Measurements from ENCODE around the gene PRIM1.
"Not testable (repeated sequence)": the region's sequence is repeated elsewhere in the genome, so short reads cannot be mapped to it uniquely, and the experiment has no call there.

PRIM1 gene

DNA sequence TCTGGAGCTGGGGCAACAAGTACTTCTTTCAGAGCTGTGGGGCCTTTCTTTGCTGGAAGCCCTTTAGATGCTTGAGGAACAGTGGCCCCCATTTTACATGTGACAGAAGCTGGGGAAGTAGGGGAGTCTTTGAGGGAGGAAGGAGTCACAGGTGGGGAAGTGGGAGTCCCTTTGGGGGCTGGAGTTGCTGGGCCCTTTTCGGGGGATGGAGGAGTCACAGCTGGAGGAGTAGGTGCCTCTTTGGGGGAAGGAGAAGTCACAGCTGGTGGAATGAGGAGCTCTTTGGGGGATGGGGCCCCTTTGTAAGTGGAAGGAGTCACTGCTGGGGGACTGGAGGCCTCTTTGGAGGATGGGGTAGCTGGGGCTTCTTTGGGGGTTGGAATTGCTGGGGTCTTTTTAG, 35.7 kb downstream of the PRIM1 start:
- DNase-seq, result no peak

DNA sequence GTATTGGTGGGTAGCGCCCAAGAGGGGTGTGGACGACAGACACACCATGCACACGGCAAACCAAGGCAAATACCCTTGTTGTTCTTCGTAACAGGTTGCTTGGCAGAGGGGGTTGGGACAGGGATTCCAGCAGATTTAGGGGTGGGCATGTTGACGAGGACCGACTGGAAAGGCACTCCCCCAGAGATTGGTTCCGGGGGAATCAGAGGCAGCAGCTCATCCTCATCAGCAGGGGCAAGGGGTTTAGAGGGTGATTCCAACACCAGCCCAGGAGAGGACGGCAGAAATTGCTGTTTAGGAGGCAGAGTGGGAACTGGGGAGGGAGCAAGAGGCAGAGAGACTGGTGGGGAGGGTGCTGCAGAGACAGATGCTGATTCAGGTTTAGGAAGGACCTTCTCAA, 36.3 kb downstream of the PRIM1 start:
- no peak for DNase-seq

- no peak for DNase-seq
Measured at GRCh38 chr12:56714431-56714929, 37.6 kb downstream of the PRIM1 start.

- no peak for DNase-seq
Measured at GRCh38 chr12:56713345-56713744, 38.8 kb downstream of the PRIM1 start.

DNA sequence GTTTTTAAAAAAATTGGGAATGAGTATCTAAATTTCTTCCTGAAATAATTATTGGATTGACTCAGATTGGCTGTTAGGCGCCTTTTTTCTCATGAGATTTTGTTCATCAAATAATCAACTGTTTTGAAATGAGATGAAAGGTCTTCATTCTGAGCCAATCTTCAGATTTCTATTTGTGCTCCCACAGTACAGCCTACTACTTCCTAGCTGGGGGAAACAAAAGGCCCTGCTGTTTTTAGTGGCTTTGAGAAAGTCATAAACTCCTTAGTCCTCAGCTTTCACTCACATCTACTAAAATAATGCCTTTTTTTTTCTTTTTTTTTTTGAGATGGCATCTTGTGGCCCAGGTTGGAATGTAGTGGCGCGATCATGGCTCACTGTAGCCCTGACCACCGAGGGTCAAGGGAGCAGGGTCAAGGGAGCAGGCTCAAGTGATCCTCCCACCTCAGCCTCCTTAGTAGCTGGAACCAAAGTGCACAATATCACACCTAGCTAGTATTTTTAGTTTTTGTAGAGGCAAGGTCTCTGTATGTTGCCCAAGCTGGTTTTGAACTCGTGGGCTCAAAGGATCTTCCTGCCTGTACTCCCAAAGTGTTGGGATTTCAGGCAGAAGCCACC, 42.3 kb downstream of the PRIM1 start:
- DNase-seq, result no peak

- DNase-seq, result not testable (repeated sequence)
Measured at GRCh38 chr12:56704522-56704921, 47.6 kb downstream of the PRIM1 start.

DNA sequence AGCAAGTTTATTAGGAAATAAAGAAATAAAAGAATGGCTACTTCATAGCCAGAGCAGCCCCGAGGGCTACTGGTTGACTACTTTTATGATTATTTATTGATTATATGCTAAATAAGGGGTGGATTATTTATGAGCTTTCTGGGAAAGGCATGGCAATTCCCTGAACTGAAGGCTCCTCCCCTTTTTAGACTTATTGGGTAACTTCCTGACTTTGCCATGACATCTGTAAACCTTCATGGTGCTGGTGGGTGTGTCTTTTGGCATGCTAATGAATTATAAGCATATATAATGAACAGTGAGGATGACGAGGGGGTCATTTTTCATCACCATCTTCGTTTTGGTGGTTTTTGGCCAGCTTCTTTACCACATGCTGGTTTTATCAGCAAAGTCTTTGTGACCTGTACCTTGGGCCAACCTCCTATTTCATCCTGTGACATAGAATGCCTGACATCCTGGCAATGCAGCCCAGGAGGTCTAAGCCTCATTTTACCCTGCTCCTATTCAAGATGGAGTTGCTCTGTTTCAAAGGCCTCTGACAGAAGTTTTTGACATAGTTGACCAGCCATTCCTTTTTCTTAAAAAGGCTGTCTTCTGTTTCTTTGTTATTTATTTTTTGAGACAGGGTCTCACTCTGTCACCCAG, 53.0 kb downstream of the PRIM1 start:
- DNase-seq, result no peak

GRCh38 chr12:56695327-56696101, 56.6 kb downstream of the PRIM1 start:
- DNase-seq, result no peak

DNA sequence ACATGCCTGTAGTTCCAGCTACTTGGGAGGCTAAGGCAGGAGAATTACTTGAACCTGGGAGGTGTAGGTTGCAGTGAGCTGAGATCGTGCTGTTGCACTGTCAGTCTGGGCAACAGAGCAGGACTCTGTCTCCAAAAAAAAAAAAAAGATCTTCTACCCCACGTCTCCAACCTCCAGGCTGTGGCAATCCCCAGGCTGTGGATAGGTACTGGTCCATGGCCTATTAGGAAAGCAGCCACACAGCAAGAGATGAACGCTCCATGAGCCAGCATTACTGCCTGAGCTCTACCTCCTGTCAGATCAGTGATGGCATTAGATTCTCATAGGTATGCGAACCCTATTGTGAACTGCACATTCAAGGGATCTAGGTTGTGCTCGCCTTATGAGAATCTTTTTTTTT, 58.0 kb downstream of the PRIM1 start:
- DNase-seq, result no peak

DNA sequence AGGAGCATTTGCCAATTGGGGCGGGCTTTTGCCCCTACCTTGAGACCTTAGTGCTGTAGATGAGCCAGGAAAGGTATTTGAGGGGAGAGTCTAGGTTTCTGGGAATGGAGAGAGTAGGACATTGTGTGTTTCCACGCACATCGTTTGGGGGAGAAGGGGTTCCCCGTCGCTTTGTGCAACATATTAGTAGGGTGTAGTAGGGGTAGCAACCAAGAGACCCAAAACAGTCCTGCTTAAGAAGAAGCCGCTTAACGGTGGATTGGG, 63.3 kb downstream of the PRIM1 start:
- DNase-seq, result no peak

DNA sequence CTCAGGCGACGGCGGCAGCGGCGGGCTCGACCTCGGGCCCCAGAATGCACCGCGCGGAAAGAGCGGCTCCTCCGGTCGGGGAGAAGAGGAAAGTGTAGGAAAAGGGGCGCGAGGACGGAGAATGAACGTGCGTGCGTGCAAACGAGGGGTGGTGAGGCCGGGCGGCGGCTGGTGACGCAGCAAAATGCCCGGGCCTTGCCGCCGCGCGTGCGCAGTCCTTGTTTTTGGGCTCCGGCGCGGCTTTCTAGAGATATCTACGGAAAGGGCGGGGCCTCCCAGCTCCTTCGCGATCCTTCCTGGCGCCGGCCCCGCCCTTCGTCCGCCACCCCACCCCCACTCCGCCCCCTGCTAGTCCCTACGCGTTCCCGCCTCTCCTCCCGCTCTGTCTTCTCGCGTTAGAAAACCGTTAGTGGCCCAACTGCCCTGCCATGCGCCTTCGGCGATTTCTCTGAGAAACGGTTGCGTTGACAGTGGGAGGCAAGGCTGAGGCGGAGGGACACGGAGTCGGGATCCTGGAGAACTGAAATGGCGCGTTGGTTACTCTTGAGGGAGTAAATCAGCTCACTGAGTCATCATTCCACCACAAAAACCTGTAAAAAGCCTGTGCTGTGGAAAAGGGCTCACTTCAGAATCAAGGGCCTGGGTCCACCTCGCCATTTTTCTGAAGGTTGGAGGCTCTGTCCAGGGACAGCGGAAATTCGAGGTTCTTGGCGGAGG, 63.8 kb downstream of the PRIM1 start, which contains the start of gene PTGES3:
TSS of gene PTGES3 (minus strand) at position 156 of the 717 bp plus-strand sequence. CDS start 285 bp downstream, outside the sequence.
- DNase-seq, result peak; percentile 98

DNA sequence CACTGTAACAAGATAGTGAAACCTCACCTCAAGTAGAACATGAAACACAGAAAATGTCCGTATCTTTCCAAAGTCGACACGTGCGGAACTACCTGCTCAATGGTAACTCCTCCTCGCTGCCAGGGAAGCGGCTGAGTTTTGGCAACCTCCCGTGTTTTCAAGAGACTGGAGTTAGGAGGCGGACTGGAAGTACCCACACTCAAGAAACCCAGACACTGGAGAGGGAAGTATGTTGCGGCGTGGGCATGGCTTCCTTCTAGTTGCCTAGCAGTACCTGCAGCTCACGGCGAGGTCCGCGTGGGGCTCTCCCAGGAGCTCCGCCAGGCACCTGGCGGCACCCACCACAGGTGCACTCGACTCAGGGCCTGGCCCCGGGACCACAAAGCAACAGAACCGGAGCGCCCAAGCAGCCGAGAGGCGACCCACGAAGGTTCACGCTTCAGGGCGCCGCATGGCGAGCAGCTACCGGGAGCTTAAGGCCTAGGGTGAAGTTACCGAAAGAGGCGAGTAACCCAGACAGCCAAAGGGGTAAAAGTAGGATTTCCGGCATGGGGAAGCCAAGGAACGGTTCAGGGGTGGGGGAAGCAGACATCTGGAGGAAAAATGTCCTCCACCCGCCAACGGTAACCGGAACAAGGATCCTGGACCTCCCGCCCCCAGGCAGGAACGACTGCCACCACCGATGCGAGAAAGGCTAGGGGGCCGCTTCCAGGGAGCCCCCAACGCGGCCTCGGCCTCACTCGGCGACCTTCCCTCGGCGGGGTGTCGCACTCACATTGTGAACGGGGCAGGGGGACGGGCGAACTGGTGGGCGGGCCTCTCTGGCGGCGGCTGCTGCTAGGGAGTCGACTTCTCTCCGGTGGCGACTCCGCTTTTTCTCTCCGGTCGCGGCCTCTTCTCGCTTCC, 64.6 kb downstream of the PRIM1 start:
- peak; percentile 66 for DNase-seq

- no peak for DNase-seq
Measured at GRCh38 chr12:56684745-56685359, 67.3 kb downstream of the PRIM1 start.

- no peak for DNase-seq
Measured at GRCh38 chr12:56682323-56682722, 69.8 kb downstream of the PRIM1 start.

All from NCI-H2029 (cell line).